Inflammatory macrophage treated with lipopolysaccharide for 4 hours (primary cell): ENCODE data around the gene SYNGAP1.

Experiments used
- DNase-seq: peaks from one replicate; pipeline ENCODE4 v3.0.0-alpha.2; 2020

Gene SYNGAP1

GRCh38 chr6:33424855-33425667 is 5.2 kb downstream of the SYNGAP1 start:
- DNase-seq, result peak; percentile 24

GRCh38 chr6:33425668-33426577 is 6.1 kb downstream of the SYNGAP1 start:
- DNase-seq, result peak; percentile 59

- DNase-seq, result no peak
These were observed 7.0 kb downstream of the SYNGAP1 start for GRCh38 chr6:33426590-33427511.

GRCh38 chr6:33427585-33428223 is 7.8 kb downstream of the SYNGAP1 start:
- DNase-seq, result peak; percentile 29

- DNase-seq, result peak; percentile 22
These were observed 8.5 kb downstream of the SYNGAP1 start for GRCh38 chr6:33428224-33428965.

- DNase-seq, result no peak
These were observed 9.3 kb downstream of the SYNGAP1 start for GRCh38 chr6:33428966-33429749.

- no peak for DNase-seq
These were observed 9.8 kb downstream of the SYNGAP1 start for GRCh38 chr6:33429750-33430052.

- no peak for DNase-seq
These were observed 10.5 kb downstream of the SYNGAP1 start for GRCh38 chr6:33430334-33430733.

- DNase-seq, result peak; percentile 35
These were observed 11.4 kb downstream of the SYNGAP1 start for GRCh38 chr6:33430991-33431879.

GRCh38 chr6:33431880-33432541 is 12.1 kb downstream of the SYNGAP1 start:
- no peak for DNase-seq

- DNase-seq, result no peak
These were observed 12.7 kb downstream of the SYNGAP1 start for GRCh38 chr6:33432546-33432945.

- no peak for DNase-seq
These were observed 13.2 kb downstream of the SYNGAP1 start for GRCh38 chr6:33433001-33433543.

GRCh38 chr6:33433544-33434191 is 13.8 kb downstream of the SYNGAP1 start:
- no peak for DNase-seq

- DNase-seq, result peak; percentile 72
These were observed 15.1 kb downstream of the SYNGAP1 start for GRCh38 chr6:33434961-33435360.

GRCh38 chr6:33437666-33438065 is 17.8 kb downstream of the SYNGAP1 start:
- DNase-seq, result no peak

- DNase-seq, result no peak
These were observed 19.2 kb downstream of the SYNGAP1 start for GRCh38 chr6:33438978-33439594.

GRCh38 chr6:33439956-33440648 is 20.2 kb downstream of the SYNGAP1 start:
- DNase-seq, result no peak
